Thyroid gland (tissue), 4 donors: ENCODE measurements around the gene OXGR1.

Source experiments
- POLR2A ChIP-seq, 2 donors: fragments of 450-650 bp; IDR thresholded peaks; one replicate each; pipeline ENCODE4 v1.6.1; 2017; ENCODE audit warnings: antibody characterized with exemption in 2 of 2, mild to moderate bottlenecking in 2 of 2, moderate library complexity in 1 of 2
- TF ChIP-seq, protein P1 (sequence below), 6 experiments: fragments of 200-600 bp in 3 of 6; fragments of 450-650 bp in 3 of 6; sonication (generic) in 3 of 6; IDR thresholded peaks; one replicate each; pipeline ENCODE4 v1.5.1; 2016 to 2019; ENCODE audit warnings: antibody characterized with exemption in 6 of 6, mild to moderate bottlenecking in 2 of 6, inconsistent platforms in 1 of 6, moderate library complexity in 1 of 6

DNA sequence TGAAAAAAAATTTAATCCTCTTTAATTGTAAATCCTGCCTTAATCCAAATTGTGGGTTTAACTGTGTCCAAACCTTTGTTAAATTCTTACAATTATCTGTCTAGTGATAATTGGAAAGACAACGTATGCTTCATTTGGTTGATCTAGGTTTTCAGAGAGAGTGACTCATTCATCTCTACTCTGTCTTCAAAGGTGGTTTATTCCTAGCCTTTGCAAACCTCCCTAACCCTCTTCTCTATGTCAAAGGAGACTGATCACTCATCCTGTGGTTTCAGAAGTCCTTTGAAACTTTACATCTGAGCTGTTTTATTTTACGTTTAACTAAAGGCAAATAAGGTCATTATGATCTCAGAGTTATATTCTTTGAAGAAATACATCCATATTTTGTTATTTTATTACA, 8.8 kb upstream of the OXGR1 start:
- TF ChIP-seq, protein P1, sequence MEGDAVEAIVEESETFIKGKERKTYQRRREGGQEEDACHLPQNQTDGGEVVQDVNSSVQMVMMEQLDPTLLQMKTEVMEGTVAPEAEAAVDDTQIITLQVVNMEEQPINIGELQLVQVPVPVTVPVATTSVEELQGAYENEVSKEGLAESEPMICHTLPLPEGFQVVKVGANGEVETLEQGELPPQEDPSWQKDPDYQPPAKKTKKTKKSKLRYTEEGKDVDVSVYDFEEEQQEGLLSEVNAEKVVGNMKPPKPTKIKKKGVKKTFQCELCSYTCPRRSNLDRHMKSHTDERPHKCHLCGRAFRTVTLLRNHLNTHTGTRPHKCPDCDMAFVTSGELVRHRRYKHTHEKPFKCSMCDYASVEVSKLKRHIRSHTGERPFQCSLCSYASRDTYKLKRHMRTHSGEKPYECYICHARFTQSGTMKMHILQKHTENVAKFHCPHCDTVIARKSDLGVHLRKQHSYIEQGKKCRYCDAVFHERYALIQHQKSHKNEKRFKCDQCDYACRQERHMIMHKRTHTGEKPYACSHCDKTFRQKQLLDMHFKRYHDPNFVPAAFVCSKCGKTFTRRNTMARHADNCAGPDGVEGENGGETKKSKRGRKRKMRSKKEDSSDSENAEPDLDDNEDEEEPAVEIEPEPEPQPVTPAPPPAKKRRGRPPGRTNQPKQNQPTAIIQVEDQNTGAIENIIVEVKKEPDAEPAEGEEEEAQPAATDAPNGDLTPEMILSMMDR (IDR thresholded peaks at IDR 0.05) = no peak
- TF ChIP-seq POLR2A (IDR thresholded peaks at IDR 0.05) = no peak
